HG03457 (cell line): ENCODE results near the gene CCDC177.
"Not testable (repeated sequence)": the region's sequence is repeated elsewhere in the genome, so short reads cannot be mapped to it uniquely, and the experiment has no call there.

ENCODE experiments used
- ATAC-seq: cut with Tn5 transposase; IDR thresholded peaks from one replicate; pipeline ENCODE4 v1.9.1; 2021; ENCODE audit warnings: moderate number of reproducible peaks; ENCODE audit not compliant: unreplicated experiment

Gene CCDC177

GRCh38 chr14:69600304-69600891 is 25.7 kb upstream of the CCDC177 start:
- ATAC-seq, result no peak

GRCh38 chr14:69599431-69599830 is 24.8 kb upstream of the CCDC177 start:
- not testable (repeated sequence) for ATAC-seq

GRCh38 chr14:69595336-69595735 is 20.7 kb upstream of the CCDC177 start:
- ATAC-seq, result no peak

- no peak for ATAC-seq
Measured at GRCh38 chr14:69594846-69595245, 20.2 kb upstream of the CCDC177 start.

- ATAC-seq, result no peak
Measured at GRCh38 chr14:69593018-69593677, 18.5 kb upstream of the CCDC177 start.

- no peak for ATAC-seq
Measured at GRCh38 chr14:69591317-69591716, 16.6 kb upstream of the CCDC177 start.

- no peak for ATAC-seq
Measured at GRCh38 chr14:69587389-69587788, 12.7 kb upstream of the CCDC177 start.

GRCh38 chr14:69586404-69586803 is 11.7 kb upstream of the CCDC177 start:
- ATAC-seq, result no peak

- no peak for ATAC-seq
Measured at GRCh38 chr14:69584389-69584788, 9.7 kb upstream of the CCDC177 start.

GRCh38 chr14:69582829-69583228 is 8.2 kb upstream of the CCDC177 start:
- ATAC-seq, result no peak

GRCh38 chr14:69582212-69582611 is 7.5 kb upstream of the CCDC177 start:
- no peak for ATAC-seq

- ATAC-seq, result no peak
Measured at GRCh38 chr14:69581316-69581935, 6.8 kb upstream of the CCDC177 start.

- no peak for ATAC-seq
Measured at GRCh38 chr14:69580009-69580577, 5.4 kb upstream of the CCDC177 start.

GRCh38 chr14:69579476-69579875 is 4.8 kb upstream of the CCDC177 start:
- ATAC-seq, result no peak

- ATAC-seq, result no peak
Measured at GRCh38 chr14:69574954-69575295, 254 bp upstream of the CCDC177 start.

GRCh38 chr14:69573831-69574262 is 824 bp downstream of the CCDC177 start:
- ATAC-seq, result no peak

GRCh38 chr14:69573205-69573830 is 1.4 kb downstream of the CCDC177 start:
- no peak for ATAC-seq

- no peak for ATAC-seq
Measured at GRCh38 chr14:69572841-69573135, 1.9 kb downstream of the CCDC177 start.

- ATAC-seq, result no peak
Measured at GRCh38 chr14:69572030-69572840, 2.4 kb downstream of the CCDC177 start.

GRCh38 chr14:69571449-69572029 is 3.1 kb downstream of the CCDC177 start:
- ATAC-seq, result no peak
